ENCODE results near the gene TBCEL. TPM values are rescaled to one million over a fixed set of nuclear protein-coding genes. Genes with fewer than 3 reads are reported as not detected.
A peak's percentile ranks its signal among the peaks of the same experiment; 100 is the strongest.
"Not testable (repeated sequence)": the region's sequence is repeated elsewhere in the genome, so short reads cannot be mapped to it uniquely, and the experiment has no call there.

The TBCEL gene
- total RNA-seq, 2 donors from 2014 or later = 7.5 to 10.1 TPM

- no peak for TF ChIP-seq CTCF (IDR thresholded peaks at IDR 0.05)
- no peaks in the 10 kb centered on the region for H3K27me3 ChIP-seq
- no peaks in the 10 kb centered on the region for H3K9me3 ChIP-seq
- H3K4me3 ChIP-seq = no peak overlapping the region
- no peak for DNase-seq
- H3K27ac ChIP-seq = no peak overlapping the region
- H3K4me1 ChIP-seq = no peaks in the 10 kb centered on the region
- H3K36me3 ChIP-seq = no peaks in the 10 kb centered on the region
- H3K9ac ChIP-seq (ENCODE audit: low read depth in 2 of 2, low read length in 2 of 2) = no peak overlapping the region
- intact Hi-C loops (cut with DNase I) = no loop called here
These were observed 11.8 kb upstream of the TBCEL start for GRCh38 chr11:121012091-121012490.

GRCh38 chr11:121018746-121019145 lies 5.2 kb upstream of the TBCEL start:
- TF ChIP-seq CTCF (IDR thresholded peaks at IDR 0.05) = no peak
- no peaks in the 10 kb centered on the region for H3K36me3 ChIP-seq
- no peak overlapping the region for H3K27ac ChIP-seq
- H3K4me3 ChIP-seq = no peak overlapping the region
- no peak overlapping the region for H3K9ac ChIP-seq (ENCODE audit: low read depth in 2 of 2, low read length in 2 of 2)
- intact Hi-C loops (cut with DNase I) = no loop called here
- no peaks in the 10 kb centered on the region for H3K4me1 ChIP-seq
- H3K9me3 ChIP-seq = no peaks in the 10 kb centered on the region
- H3K27me3 ChIP-seq = no peaks in the 10 kb centered on the region
- DNase-seq = no peak

GRCh38 chr11:121021718-121022117 lies 2.2 kb upstream of the TBCEL start:
- H3K36me3 ChIP-seq; H3K4me3 ChIP-seq; DNase-seq; H3K27ac ChIP-seq; H3K9me3 ChIP-seq; H3K27me3 ChIP-seq; H3K9ac ChIP-seq (ENCODE audit: low read depth in 2 of 2, low read length in 2 of 2); intact Hi-C loops (cut with DNase I); H3K4me1 ChIP-seq: not testable (repeated sequence)

GRCh38 chr11:121024989-121025388 lies 1.1 kb downstream of the TBCEL start:
- H3K9ac ChIP-seq (ENCODE audit: low read depth in 2 of 2, low read length in 2 of 2) = peak overlapping the region in 1 of 2 donors; percentile 58
- H3K36me3 ChIP-seq = no peaks in the 10 kb centered on the region
- no peak overlapping the region for H3K4me3 ChIP-seq
- TF ChIP-seq CTCF (IDR thresholded peaks at IDR 0.05) = no peak
- intact Hi-C loops (cut with DNase I) = no loop called here
- H3K4me1 ChIP-seq = no peaks in the 10 kb centered on the region
- no peaks in the 10 kb centered on the region for H3K9me3 ChIP-seq
- no peak for DNase-seq
- H3K27ac ChIP-seq = no peak overlapping the region
- H3K27me3 ChIP-seq = no peaks in the 10 kb centered on the region

GRCh38 chr11:121029153-121029552 lies 5.3 kb downstream of the TBCEL start:
- no peak for DNase-seq
- Histone ChIP-seq H3K4me3 (no peak overlapping the region), H3K4me1 (no peaks in the 10 kb centered on the region), H3K9me3 (no peaks in the 10 kb centered on the region), H3K27ac (no peak overlapping the region), H3K36me3 (no peaks in the 10 kb centered on the region), H3K27me3 (no peaks in the 10 kb centered on the region), H3K9ac (ENCODE audit: low read depth in 2 of 2, low read length in 2 of 2) (no peak overlapping the region)
- intact Hi-C loops (cut with DNase I) = no loop called here
- no peak for TF ChIP-seq CTCF (IDR thresholded peaks at IDR 0.05)

GRCh38 chr11:121029813-121030445 lies 6.0 kb downstream of the TBCEL start:
- TF ChIP-seq CTCF (IDR thresholded peaks at IDR 0.05) = no peak
- no peak overlapping the region for H3K4me3 ChIP-seq
- H3K27me3 ChIP-seq = no peaks in the 10 kb centered on the region
- no peaks in the 10 kb centered on the region for H3K4me1 ChIP-seq
- no peak overlapping the region for H3K27ac ChIP-seq
- intact Hi-C loops (cut with DNase I) = no loop called here
- H3K9ac ChIP-seq (ENCODE audit: low read depth in 2 of 2, low read length in 2 of 2) = no peak overlapping the region
- H3K36me3 ChIP-seq = no peaks in the 10 kb centered on the region
- no peaks in the 10 kb centered on the region for H3K9me3 ChIP-seq
- no peak for DNase-seq

All from colonic mucosa (tissue), 4 donors.